Endometrial microvascular endothelial cells (primary cell): ENCODE measurements around the gene LAMA2. TPM values are rescaled to one million over a fixed set of nuclear protein-coding genes. Genes with fewer than 3 reads are reported as not detected.

ENCODE experiments used
- in situ Hi-C: cut with HindIII; loops from 2 replicates; pipeline ENCODE4 v1.10.0; 2017; ENCODE audit warnings: low sequenced_read_pairs, low pct_unique_long_range_greater_than_20kb; ENCODE audit errors: inconsistent ontology term
- total RNA-seq: library from RNA; depleted of rRNA; stranded (reverse); fragments of >200 nt; gene quantifications from one replicate; pipeline ENCODE4 v1.2.3, GENCODE V29; 2015; ENCODE audit errors: inconsistent ontology term

Gene LAMA2
- total RNA-seq, 1 donor from 2014 or later = 0.19 TPM

GRCh38 chr6:128889870-128890269 is 6.9 kb downstream of the LAMA2 start:
- in situ Hi-C loops = no loop called here

- in situ Hi-C loops = no loop called here
Measured at GRCh38 chr6:128892079-128892478, 9.1 kb downstream of the LAMA2 start.

GRCh38 chr6:128899341-128900050 is 16.6 kb downstream of the LAMA2 start:
- in situ Hi-C loops = no loop called here

- in situ Hi-C loops = no loop called here
Measured at GRCh38 chr6:128903715-128904114, 20.8 kb downstream of the LAMA2 start.

GRCh38 chr6:128914051-128914450 is 31.1 kb downstream of the LAMA2 start:
- in situ Hi-C loops = no loop called here

GRCh38 chr6:128918886-128919285 is 35.9 kb downstream of the LAMA2 start:
- in situ Hi-C loops = no loop called here

GRCh38 chr6:128919412-128920180 is 36.7 kb downstream of the LAMA2 start:
- in situ Hi-C loops = no loop called here

- in situ Hi-C loops = no loop called here
Measured at GRCh38 chr6:128925765-128926164, 42.8 kb downstream of the LAMA2 start.

GRCh38 chr6:128929869-128930268 is 46.9 kb downstream of the LAMA2 start:
- in situ Hi-C loops = no loop called here

- in situ Hi-C loops = no loop called here
Measured at GRCh38 chr6:128930321-128930720, 47.4 kb downstream of the LAMA2 start.

GRCh38 chr6:128932061-128932460 is 49.1 kb downstream of the LAMA2 start:
- in situ Hi-C loops = no loop called here

GRCh38 chr6:128950864-128951263 is 67.9 kb downstream of the LAMA2 start:
- in situ Hi-C loops = no loop called here

- in situ Hi-C loops = no loop called here
Measured at GRCh38 chr6:128952902-128953301, 70.0 kb downstream of the LAMA2 start.

GRCh38 chr6:128954308-128955043 is 71.5 kb downstream of the LAMA2 start:
- in situ Hi-C loops = no loop called here

GRCh38 chr6:128963561-128963960 is 80.6 kb downstream of the LAMA2 start:
- in situ Hi-C loops = no loop called here

GRCh38 chr6:128964233-128964755 is 81.4 kb downstream of the LAMA2 start:
- in situ Hi-C loops = no loop called here

GRCh38 chr6:128964771-128965170 is 81.8 kb downstream of the LAMA2 start:
- in situ Hi-C loops = no loop called here

- in situ Hi-C loops = no loop called here
Measured at GRCh38 chr6:128966934-128967333, 84.0 kb downstream of the LAMA2 start.

GRCh38 chr6:128979071-128979470 is 96.1 kb downstream of the LAMA2 start:
- in situ Hi-C loops = no loop called here
